Activated CD8-positive, alpha-beta memory T cell treated with anti-CD3 and anti-CD28 coated beads, Interleukin-2, amount 50 U/mL, for 4 hours (primary cell): Measurements from ENCODE around the gene SIX5.
A peak's percentile ranks its signal among the peaks of the same experiment; 100 is the strongest.

Experiments
- DNase-seq: peaks from one replicate; pipeline ENCODE4 v3.0.0-alpha.2; 2020

Gene SIX5

GRCh38 chr19:45792470-45793177 is 23.6 kb upstream of the SIX5 start, which contains the start of gene DMWD:
Gene DMWD, minus strand, starts transcription at chr19:45792845. Its CDS starts 89 bp downstream, at chr19:45792756.
- DNase-seq = peak; percentile 100

- no peak for DNase-seq
These were observed 22.9 kb upstream of the SIX5 start for GRCh38 chr19:45791744-45792469.

- DNase-seq = no peak
These were observed 21.9 kb upstream of the SIX5 start for GRCh38 chr19:45790942-45791341.

- no peak for DNase-seq
These were observed 20.2 kb upstream of the SIX5 start for GRCh38 chr19:45789035-45789786.

GRCh38 chr19:45786533-45786894 is 17.5 kb upstream of the SIX5 start:
- DNase-seq = no peak

- DNase-seq = no peak
These were observed 16.9 kb upstream of the SIX5 start for GRCh38 chr19:45785781-45786532.

GRCh38 chr19:45785097-45785496 is 16.0 kb upstream of the SIX5 start:
- DNase-seq = no peak

- no peak for DNase-seq
These were observed 15.0 kb upstream of the SIX5 start for GRCh38 chr19:45784096-45784495.

- DNase-seq = no peak
These were observed 14.1 kb upstream of the SIX5 start for GRCh38 chr19:45782820-45783785.

GRCh38 chr19:45782162-45782691 is 13.2 kb upstream of the SIX5 start, which contains the start of gene DMPK:
Gene DMPK, minus strand, starts transcription at chr19:45782490. Its CDS starts 138 bp downstream, at chr19:45782352.
- no peak for DNase-seq

GRCh38 chr19:45781214-45782161 is 12.4 kb upstream of the SIX5 start:
- DNase-seq = no peak

- no peak for DNase-seq
These were observed 11.6 kb upstream of the SIX5 start for GRCh38 chr19:45780448-45781213.

- no peak for DNase-seq
These were observed 11.0 kb upstream of the SIX5 start for GRCh38 chr19:45780146-45780447.

GRCh38 chr19:45779231-45780145 is 10.4 kb upstream of the SIX5 start:
- DNase-seq = peak; percentile 77

GRCh38 chr19:45778010-45778661 is 9.1 kb upstream of the SIX5 start:
- no peak for DNase-seq

GRCh38 chr19:45777395-45777961 is 8.4 kb upstream of the SIX5 start:
- DNase-seq = no peak

GRCh38 chr19:45774765-45775164 is 5.7 kb upstream of the SIX5 start:
- DNase-seq = no peak

- DNase-seq = no peak
These were observed 4.3 kb upstream of the SIX5 start for GRCh38 chr19:45773384-45773783.
